ENCODE measurements around the gene LPAR1. TPM values are rescaled to one million over a fixed set of nuclear protein-coding genes. Genes with fewer than 3 reads are reported as not detected.

LPAR1 gene
- total and polyA plus RNA-seq, 4 experiments from 2014 or later: 0.12 TPM; not detected in 3

DNA sequence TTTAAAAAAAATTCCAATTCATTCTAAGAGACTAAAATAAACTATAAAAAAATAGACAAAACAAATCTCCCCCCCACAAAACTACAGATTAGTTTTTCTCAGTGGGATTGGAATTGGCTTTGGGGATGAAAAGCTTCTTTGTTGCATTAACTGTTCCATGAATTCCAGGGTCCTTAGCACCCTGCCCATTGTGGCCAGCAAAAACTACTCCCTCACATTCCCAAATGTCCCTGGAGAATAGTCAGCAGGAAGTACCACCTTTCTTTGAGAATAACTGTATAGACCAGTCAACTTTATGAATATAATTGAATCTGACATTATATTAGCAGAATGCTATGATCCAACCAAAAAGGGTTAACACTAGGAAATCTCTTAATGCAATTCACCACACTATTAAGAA, 147.9 kb downstream of the LPAR1 start:
- DNase-seq: no peak
- H3K27ac ChIP-seq (ENCODE audit: low read depth, low read length): no peak overlapping the region
- Mint-ChIP-seq H3K4me3 (no peak overlapping the region), H3K4me1 (no peaks in the 10 kb centered on the region), H3K36me3 (no peaks in the 10 kb centered on the region), H3K9me3 (peaks cover 0 to 4% (median 0%) of the 10 kb centered on the region in 8 donors), H3K27ac (no peak overlapping the region), H3K27me3 (no peaks in the 10 kb centered on the region)
- H3K36me3 ChIP-seq (ENCODE audit: insufficient read depth, low read length): no peaks in the 10 kb centered on the region
- intact Hi-C loops (cut with micrococcal nuclease): no loop called here
- ChIA-PET CTCF (ENCODE audit: partially characterized antibody) (no interaction called here), POLR2A (ENCODE audit: partially characterized antibody) (no interaction called here)
- H3K9me3 ChIP-seq (ENCODE audit: control insufficient read depth in 1 of 2, low read length in 2 of 2): no peaks in the 10 kb centered on the region
- H3K4me3 ChIP-seq (ENCODE audit: low read length in 2 of 2): no peak overlapping the region
- H3K4me1 ChIP-seq (ENCODE audit: insufficient read depth, low read length): no peaks in the 10 kb centered on the region
- H3K27me3 ChIP-seq (ENCODE audit: insufficient read depth, low read length): no peaks in the 10 kb centered on the region

DNA sequence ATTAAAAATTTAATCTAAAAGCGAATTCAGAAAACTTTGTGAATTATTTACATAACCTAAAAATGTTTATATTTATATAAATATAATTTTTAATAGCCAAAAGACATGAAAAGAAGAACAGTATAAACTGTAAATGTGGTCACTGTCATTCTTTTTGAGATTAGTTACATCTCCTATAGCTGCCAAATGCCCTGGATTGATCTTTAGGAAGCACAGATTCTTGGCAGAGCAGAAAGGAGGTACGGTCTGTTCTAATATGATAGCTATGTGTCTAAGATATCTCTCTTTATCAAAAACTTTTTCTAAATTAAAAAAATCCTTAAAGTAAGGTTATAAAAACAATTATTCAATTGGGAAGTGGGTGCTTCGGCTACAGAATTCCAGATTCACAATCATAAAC, 151.0 kb downstream of the LPAR1 start:
- H3K9me3 Mint-ChIP-seq: peaks cover 0 to 4% (median 1%) of the 10 kb centered on the region in 8 donors
- POLR2A ChIA-PET (ENCODE audit: partially characterized antibody): no interaction called here
- H3K4me1 Mint-ChIP-seq: no peaks in the 10 kb centered on the region
- no peaks in the 10 kb centered on the region for H3K36me3 ChIP-seq (ENCODE audit: insufficient read depth, low read length)
- no peak for DNase-seq
- intact Hi-C loops (cut with micrococcal nuclease): no loop called here
- H3K27ac Mint-ChIP-seq: no peak overlapping the region
- no peak overlapping the region for H3K4me3 ChIP-seq (ENCODE audit: low read length in 2 of 2)
- CTCF ChIA-PET (ENCODE audit: partially characterized antibody): no interaction called here
- H3K36me3 Mint-ChIP-seq: no peaks in the 10 kb centered on the region
- no peak overlapping the region for H3K4me3 Mint-ChIP-seq
- no peaks in the 10 kb centered on the region for H3K9me3 ChIP-seq (ENCODE audit: control insufficient read depth in 1 of 2, low read length in 2 of 2)
- no peaks in the 10 kb centered on the region for H3K27me3 Mint-ChIP-seq
- no peaks in the 10 kb centered on the region for H3K27me3 ChIP-seq (ENCODE audit: insufficient read depth, low read length)
- H3K27ac ChIP-seq (ENCODE audit: low read depth, low read length): no peak overlapping the region
- no peaks in the 10 kb centered on the region for H3K4me1 ChIP-seq (ENCODE audit: insufficient read depth, low read length)

GRCh38 chr9:110886832-110887231, 151.4 kb downstream of the LPAR1 start:
- H3K36me3 Mint-ChIP-seq: no peaks in the 10 kb centered on the region
- no peaks in the 10 kb centered on the region for H3K4me1 Mint-ChIP-seq
- ChIA-PET CTCF (ENCODE audit: partially characterized antibody) (no interaction called here), POLR2A (ENCODE audit: partially characterized antibody) (no interaction called here)
- H3K27me3 ChIP-seq (ENCODE audit: insufficient read depth, low read length): no peaks in the 10 kb centered on the region
- no peak for DNase-seq
- no peak overlapping the region for H3K4me3 ChIP-seq (ENCODE audit: low read length in 2 of 2)
- no peaks in the 10 kb centered on the region for H3K4me1 ChIP-seq (ENCODE audit: insufficient read depth, low read length)
- no peak overlapping the region for H3K4me3 Mint-ChIP-seq
- H3K27ac Mint-ChIP-seq: no peak overlapping the region
- intact Hi-C loops (cut with micrococcal nuclease): no loop called here
- no peaks in the 10 kb centered on the region for H3K9me3 ChIP-seq (ENCODE audit: control insufficient read depth in 1 of 2, low read length in 2 of 2)
- no peak overlapping the region for H3K27ac ChIP-seq (ENCODE audit: low read depth, low read length)
- no peaks in the 10 kb centered on the region for H3K27me3 Mint-ChIP-seq
- no peaks in the 10 kb centered on the region for H3K36me3 ChIP-seq (ENCODE audit: insufficient read depth, low read length)
- H3K9me3 Mint-ChIP-seq: peaks cover 0 to 4% (median 0%) of the 10 kb centered on the region in 8 donors

DNA sequence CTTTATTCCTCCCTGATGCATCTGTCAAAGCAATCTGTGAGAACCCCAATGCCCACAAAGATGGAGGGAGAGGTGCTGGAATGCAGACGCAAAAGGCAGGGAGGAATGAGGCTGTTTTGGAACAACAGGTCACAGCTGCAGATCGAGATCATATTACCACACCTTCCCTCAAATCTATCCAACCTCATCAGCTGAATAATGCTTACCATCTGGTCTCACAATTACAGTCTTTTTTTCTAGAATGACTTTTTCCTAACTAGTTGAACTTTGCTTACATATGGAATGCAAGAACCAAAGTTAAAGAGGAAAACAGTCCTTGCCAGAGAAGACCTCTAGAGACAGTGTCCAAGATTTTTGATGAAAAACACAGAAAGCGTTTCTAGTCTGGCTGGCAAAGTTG, 158.1 kb downstream of the LPAR1 start:
- Mint-ChIP-seq H3K36me3 (no peaks in the 10 kb centered on the region), H3K27me3 (peaks cover 0 to 2% of the 10 kb centered on the region in 2 donors), H3K27ac (no peak overlapping the region), H3K4me3 (no peak overlapping the region), H3K4me1 (no peaks in the 10 kb centered on the region), H3K9me3 (peaks cover 0 to 13% (median 3%) of the 10 kb centered on the region in 8 donors)
- Histone ChIP-seq H3K9me3 (ENCODE audit: control insufficient read depth in 1 of 2, low read length in 2 of 2) (no peaks in the 10 kb centered on the region), H3K4me1 (ENCODE audit: insufficient read depth, low read length) (no peaks in the 10 kb centered on the region), H3K27ac (ENCODE audit: low read depth, low read length) (no peak overlapping the region), H3K27me3 (ENCODE audit: insufficient read depth, low read length) (no peaks in the 10 kb centered on the region), H3K4me3 (ENCODE audit: low read length in 2 of 2) (no peak overlapping the region), H3K36me3 (ENCODE audit: insufficient read depth, low read length) (no peaks in the 10 kb centered on the region)
- ChIA-PET POLR2A (ENCODE audit: partially characterized antibody) (no interaction called here), CTCF (ENCODE audit: partially characterized antibody) (interaction anchor here (0.6 kb wide), 1 partner anchor 1439 kb away, joined by 3 read pairs; no protein-coding TSS in a partner anchor)
- intact Hi-C loops (cut with micrococcal nuclease): no loop called here
- DNase-seq: no peak

DNA sequence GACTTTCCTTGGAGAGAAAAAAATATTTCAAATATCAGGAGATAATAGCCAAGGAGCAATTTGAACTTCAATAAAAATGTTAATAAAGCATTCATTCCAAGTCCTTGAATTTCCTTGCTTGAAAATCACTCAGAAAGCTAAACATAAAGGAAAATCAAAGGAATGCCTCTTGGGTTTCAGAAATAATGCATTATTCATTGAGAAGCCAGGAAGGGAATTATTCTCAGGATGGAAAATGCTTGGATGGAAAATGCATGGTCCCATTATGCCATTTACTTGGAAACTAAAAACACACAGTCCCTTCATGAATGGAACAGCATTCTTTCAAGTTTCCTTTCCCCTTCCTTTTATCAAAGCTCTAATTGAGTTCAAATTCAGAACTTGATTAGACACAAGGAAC, 160.9 kb downstream of the LPAR1 start:
- Histone ChIP-seq H3K27me3 (ENCODE audit: insufficient read depth, low read length) (no peaks in the 10 kb centered on the region), H3K27ac (ENCODE audit: low read depth, low read length) (no peak overlapping the region), H3K4me1 (ENCODE audit: insufficient read depth, low read length) (no peaks in the 10 kb centered on the region), H3K36me3 (ENCODE audit: insufficient read depth, low read length) (no peaks in the 10 kb centered on the region), H3K9me3 (ENCODE audit: control insufficient read depth in 1 of 2, low read length in 2 of 2) (no peaks in the 10 kb centered on the region), H3K4me3 (ENCODE audit: low read length in 2 of 2) (no peak overlapping the region)
- H3K27me3 Mint-ChIP-seq: peaks cover 0 to 2% of the 10 kb centered on the region in 2 donors
- intact Hi-C loops (cut with micrococcal nuclease): no loop called here
- H3K4me3 Mint-ChIP-seq: no peak overlapping the region
- H3K27ac Mint-ChIP-seq: no peak overlapping the region
- H3K36me3 Mint-ChIP-seq: no peaks in the 10 kb centered on the region
- POLR2A ChIA-PET (ENCODE audit: partially characterized antibody): no interaction called here
- CTCF ChIA-PET (ENCODE audit: partially characterized antibody): no interaction called here
- DNase-seq: no peak
- no peaks in the 10 kb centered on the region for H3K4me1 Mint-ChIP-seq
- H3K9me3 Mint-ChIP-seq: peaks cover 0 to 23% (median 4%) of the 10 kb centered on the region in 8 donors

- Histone ChIP-seq H3K4me1 (ENCODE audit: insufficient read depth, low read length) (no peaks in the 10 kb centered on the region), H3K27ac (ENCODE audit: low read depth, low read length) (no peak overlapping the region), H3K4me3 (ENCODE audit: low read length in 2 of 2) (no peak overlapping the region), H3K27me3 (ENCODE audit: insufficient read depth, low read length) (no peaks in the 10 kb centered on the region), H3K9me3 (ENCODE audit: control insufficient read depth in 1 of 2, low read length in 2 of 2) (no peaks in the 10 kb centered on the region), H3K36me3 (ENCODE audit: insufficient read depth, low read length) (no peaks in the 10 kb centered on the region)
- POLR2A ChIA-PET (ENCODE audit: partially characterized antibody): no interaction called here
- intact Hi-C loops (cut with micrococcal nuclease): no loop called here
- CTCF ChIA-PET (ENCODE audit: partially characterized antibody): no interaction called here
- H3K4me3 Mint-ChIP-seq: no peak overlapping the region
- no peaks in the 10 kb centered on the region for H3K4me1 Mint-ChIP-seq
- peaks cover 0 to 2% of the 10 kb centered on the region in 2 donors for H3K27me3 Mint-ChIP-seq
- DNase-seq: no peak
- H3K9me3 Mint-ChIP-seq: peaks cover 0 to 26% (median 5%) of the 10 kb centered on the region in 8 donors
- H3K36me3 Mint-ChIP-seq: no peaks in the 10 kb centered on the region
- H3K27ac Mint-ChIP-seq: no peak overlapping the region
Measured at GRCh38 chr9:110876929-110877328, 161.3 kb downstream of the LPAR1 start.

- H3K27me3 ChIP-seq (ENCODE audit: insufficient read depth, low read length): no peaks in the 10 kb centered on the region
- H3K36me3 ChIP-seq (ENCODE audit: insufficient read depth, low read length): no peaks in the 10 kb centered on the region
- DNase-seq: no peak
- H3K36me3 Mint-ChIP-seq: no peaks in the 10 kb centered on the region
- no peaks in the 10 kb centered on the region for H3K4me1 ChIP-seq (ENCODE audit: insufficient read depth, low read length)
- H3K4me1 Mint-ChIP-seq: no peaks in the 10 kb centered on the region
- ChIA-PET POLR2A (ENCODE audit: partially characterized antibody) (no interaction called here), CTCF (ENCODE audit: partially characterized antibody) (no interaction called here)
- peaks cover 0 to 2% of the 10 kb centered on the region in 2 donors for H3K27me3 Mint-ChIP-seq
- H3K27ac Mint-ChIP-seq: no peak overlapping the region
- intact Hi-C loops (cut with micrococcal nuclease): no loop called here
- H3K4me3 ChIP-seq (ENCODE audit: low read length in 2 of 2): no peak overlapping the region
- H3K9me3 Mint-ChIP-seq: peaks cover 0 to 26% (median 5%) of the 10 kb centered on the region in 8 donors
- no peak overlapping the region for H3K27ac ChIP-seq (ENCODE audit: low read depth, low read length)
- H3K4me3 Mint-ChIP-seq: no peak overlapping the region
- H3K9me3 ChIP-seq (ENCODE audit: control insufficient read depth in 1 of 2, low read length in 2 of 2): no peaks in the 10 kb centered on the region
Measured at GRCh38 chr9:110874963-110875674, 163.2 kb downstream of the LPAR1 start.

Data from CD4-positive, alpha-beta memory T cell (primary cell).